NCI-H69 (cell line): ENCODE data around the gene ANKRD18A.

Experiments used
- DNase-seq: peaks from one replicate; lab custom pipeline; 2025; lab: John Stamatoyannopoulos, UW

The ANKRD18A gene

GRCh38 chr9:38529317-38529716 is 91.1 kb downstream of the ANKRD18A start:
- no peak for DNase-seq

GRCh38 chr9:38527503-38527902 is 92.9 kb downstream of the ANKRD18A start:
- no peak for DNase-seq

- no peak for DNase-seq
Measured at GRCh38 chr9:38526591-38526990, 93.8 kb downstream of the ANKRD18A start.

DNA sequence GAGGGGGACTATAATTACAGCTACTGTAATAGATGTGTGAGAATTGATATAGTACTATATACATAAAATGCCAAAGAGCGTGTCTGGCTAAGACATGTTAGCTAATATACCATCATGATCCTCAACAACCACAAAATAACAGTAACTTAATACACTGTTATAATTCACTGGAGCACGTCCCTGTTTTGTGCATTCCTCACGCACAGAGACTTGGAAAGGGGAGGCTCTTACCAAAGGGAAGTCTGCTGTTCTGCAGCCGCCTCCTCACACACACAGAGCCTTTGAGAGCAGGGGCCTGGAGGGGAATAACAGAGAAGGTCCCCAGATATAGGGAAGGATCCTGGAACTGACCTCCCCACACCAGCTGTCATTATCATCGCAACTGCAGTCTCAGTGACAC is 97.3 kb downstream of the ANKRD18A start:
- DNase-seq = no peak

DNA sequence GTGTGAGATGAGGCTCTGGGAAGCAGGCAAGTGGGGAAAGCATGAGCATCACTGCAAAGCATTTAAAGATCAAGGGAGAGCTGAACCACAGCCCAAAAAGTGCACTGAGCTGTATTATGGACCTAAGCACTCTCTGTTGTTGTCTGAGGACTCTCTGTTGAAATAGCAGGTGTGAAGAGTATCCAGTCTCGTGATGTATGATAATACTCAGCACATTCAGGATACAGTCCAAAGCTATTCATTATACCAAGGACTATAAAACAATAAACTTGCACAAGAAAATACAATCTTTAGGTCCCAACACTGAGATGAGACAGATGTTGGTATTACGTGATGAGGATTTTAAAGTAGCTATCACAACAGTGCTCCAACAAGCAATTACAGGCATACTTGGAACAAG is 98.6 kb downstream of the ANKRD18A start:
- DNase-seq = no peak
